GM18499 (cell line): ENCODE data around the gene VEGFB.
"Not testable (repeated sequence)": the region's sequence is repeated elsewhere in the genome, so short reads cannot be mapped to it uniquely, and the experiment has no call there.

ENCODE experiments used
- ATAC-seq: cut with Tn5 transposase; IDR thresholded peaks from one replicate; pipeline ENCODE4 v1.9.1; 2021; ENCODE audit warnings: moderate number of reproducible peaks; ENCODE audit not compliant: insufficient read depth, unreplicated experiment

VEGFB gene

DNA sequence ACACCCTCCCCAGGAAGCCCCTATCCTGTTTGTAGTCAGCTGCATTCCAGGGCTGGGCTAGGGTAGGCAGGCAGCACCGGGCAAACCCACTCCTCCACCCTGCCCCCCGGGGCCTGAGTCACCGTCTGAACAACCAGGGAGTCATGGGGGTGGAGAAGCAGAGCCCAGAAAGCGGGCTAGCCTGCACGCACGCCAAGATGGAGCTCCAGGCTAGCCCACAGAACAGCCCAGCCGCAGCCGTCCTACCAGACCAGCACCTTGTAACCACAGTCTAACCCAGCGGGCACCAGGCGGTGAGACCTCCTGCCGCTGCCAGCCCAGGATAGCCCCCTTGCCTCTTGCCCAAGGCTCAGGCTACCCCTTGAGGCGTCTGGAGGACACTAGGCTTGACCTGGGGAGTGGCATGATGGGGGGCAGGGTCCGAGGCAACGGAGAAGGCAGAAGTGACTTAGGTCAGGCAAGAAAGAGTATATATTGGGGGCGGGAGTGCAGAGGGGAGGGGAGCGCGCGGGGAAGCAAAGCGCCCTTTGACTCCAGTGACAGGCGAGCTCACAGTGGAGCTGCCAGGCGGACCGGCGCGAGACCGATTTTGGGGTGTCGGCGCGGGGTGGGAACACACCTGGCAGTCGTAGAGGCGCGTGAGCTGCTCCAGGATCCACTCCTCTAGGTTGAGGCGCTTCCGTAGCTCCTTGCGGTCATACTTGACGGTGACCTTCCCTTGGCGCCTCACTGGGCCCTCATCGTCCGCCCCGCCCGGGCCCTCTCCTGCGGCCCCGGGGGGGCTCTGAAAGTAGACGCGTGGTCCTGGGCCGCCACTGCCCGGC, 11.6 kb downstream of the VEGFB start:
- no peak for ATAC-seq

GRCh38 chr11:64246621-64246870, 12.2 kb downstream of the VEGFB start:
- ATAC-seq = not testable (repeated sequence)

DNA sequence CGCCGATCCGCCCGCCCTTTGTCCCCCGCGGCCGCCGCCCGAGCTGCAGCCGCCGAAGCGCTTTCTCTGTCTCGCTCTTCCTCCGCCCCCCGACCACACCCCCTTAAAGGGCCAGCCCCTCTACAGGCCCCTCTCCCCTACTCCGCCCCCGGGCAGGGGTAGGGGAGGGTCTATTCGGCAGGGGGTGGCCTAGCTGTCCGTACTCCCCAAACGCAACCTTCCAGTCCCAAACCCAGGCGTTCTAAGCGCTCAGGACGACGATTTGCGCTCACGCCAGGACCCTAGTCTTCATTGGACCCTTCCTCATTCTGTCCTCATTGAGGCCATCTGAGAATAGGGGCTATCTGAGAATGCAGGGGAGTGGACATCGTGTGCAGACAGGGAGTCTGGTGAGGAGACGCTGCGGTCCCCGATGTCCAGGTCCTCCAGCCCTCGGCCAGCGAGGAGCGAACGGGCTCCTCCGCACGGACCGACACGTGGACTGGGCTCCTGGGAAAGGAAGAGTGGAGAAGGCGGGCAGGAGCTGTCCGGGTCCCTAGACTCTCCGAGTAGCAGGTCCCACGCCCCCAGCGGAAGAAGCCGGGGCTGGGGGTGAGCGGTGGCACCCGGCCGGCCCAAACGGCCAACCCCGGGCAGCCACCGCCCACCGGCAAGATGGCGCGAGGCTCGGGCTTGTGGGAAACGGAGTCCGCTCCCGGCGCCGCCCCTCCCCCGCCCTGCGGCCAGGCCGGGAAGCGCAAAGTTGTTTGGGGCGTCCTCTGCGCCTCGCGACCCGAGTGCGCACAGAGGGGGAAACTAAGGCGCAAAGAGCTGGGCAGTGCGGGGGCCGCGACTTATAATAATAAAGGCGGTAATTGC, 12.7 kb downstream of the VEGFB start, which contains the start of gene PPP1R14B:
TSS of gene PPP1R14B (minus strand) at position 73 of the 858 bp plus-strand sequence. CDS start 270 bp downstream, outside the sequence.
- ATAC-seq = no peak

GRCh38 chr11:64247729-64248531, 13.5 kb downstream of the VEGFB start:
- ATAC-seq = no peak

GRCh38 chr11:64248578-64248977, 14.2 kb downstream of the VEGFB start:
- ATAC-seq = no peak

GRCh38 chr11:64249038-64249437, 14.7 kb downstream of the VEGFB start:
- ATAC-seq = no peak

DNA sequence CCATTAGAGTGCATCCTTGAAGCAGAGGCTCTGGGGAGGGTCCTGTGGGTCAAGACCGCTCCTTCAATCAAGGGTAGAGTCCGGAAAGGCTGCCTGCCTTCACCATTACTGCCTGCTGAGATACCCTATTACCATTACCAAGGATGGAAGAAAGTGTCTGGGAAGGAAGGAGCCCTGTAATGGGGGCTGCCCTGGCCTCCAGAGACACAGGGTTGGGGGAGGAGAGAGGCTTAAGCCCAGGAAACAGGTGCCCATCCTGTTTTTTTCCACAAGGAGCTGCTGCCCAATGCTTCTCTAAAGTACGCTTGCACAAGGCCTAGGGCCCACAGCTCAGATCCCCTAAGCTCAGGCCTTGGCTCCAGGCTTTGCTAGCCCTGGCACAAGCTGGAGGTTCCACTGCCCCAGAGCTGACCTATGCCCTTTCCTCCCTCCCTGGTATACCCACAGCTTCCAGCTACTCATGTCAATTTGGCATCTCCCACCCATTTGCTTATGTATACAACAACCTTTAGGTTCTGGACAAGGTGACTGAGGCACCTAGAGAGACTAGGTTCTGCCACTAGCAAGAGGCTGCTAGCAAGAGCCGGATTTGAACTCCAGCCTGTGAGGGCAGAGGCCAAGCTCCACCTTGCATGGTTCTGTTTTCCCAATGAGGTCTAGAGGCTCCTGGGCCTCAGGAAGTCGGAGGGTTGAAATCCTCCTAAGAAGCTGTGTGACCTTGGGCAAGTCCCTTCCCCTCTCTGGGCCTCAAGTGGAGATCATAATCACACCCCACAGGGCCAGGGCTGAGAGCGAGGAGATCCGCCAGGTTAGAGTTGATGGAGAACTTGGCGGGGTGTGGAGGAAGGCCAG, 15.4 kb downstream of the VEGFB start:
- no peak for ATAC-seq

- ATAC-seq = no peak
Observed at GRCh38 chr11:64250415-64251015, 16.1 kb downstream of the VEGFB start.

GRCh38 chr11:64251016-64251752, 16.8 kb downstream of the VEGFB start, which contains the start of gene PLCB3:
Gene PLCB3 (plus strand): TSS chr11:64251530. CDS start chr11:64251650, 120 bp downstream.
- ATAC-seq = no peak

DNA sequence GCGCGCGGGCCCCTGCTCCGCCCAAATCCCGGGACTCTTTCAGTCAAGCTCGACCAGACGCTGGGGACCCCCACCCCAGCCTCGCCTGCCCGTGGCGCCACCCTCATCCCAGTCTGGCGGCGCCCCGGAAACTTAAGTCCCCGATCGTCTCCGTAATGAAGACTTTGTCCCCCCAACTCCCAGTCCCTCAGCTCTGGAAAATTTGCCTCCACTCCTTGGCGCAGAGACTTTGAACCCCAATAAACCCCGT, 17.3 kb downstream of the VEGFB start:
- ATAC-seq = no peak

GRCh38 chr11:64252003-64252872, 17.9 kb downstream of the VEGFB start:
- ATAC-seq = no peak

GRCh38 chr11:64253043-64253442, 18.7 kb downstream of the VEGFB start:
- ATAC-seq = no peak

- ATAC-seq = no peak
Observed at GRCh38 chr11:64253481-64253880, 19.1 kb downstream of the VEGFB start.

GRCh38 chr11:64254326-64254725, 19.9 kb downstream of the VEGFB start:
- ATAC-seq = no peak

DNA sequence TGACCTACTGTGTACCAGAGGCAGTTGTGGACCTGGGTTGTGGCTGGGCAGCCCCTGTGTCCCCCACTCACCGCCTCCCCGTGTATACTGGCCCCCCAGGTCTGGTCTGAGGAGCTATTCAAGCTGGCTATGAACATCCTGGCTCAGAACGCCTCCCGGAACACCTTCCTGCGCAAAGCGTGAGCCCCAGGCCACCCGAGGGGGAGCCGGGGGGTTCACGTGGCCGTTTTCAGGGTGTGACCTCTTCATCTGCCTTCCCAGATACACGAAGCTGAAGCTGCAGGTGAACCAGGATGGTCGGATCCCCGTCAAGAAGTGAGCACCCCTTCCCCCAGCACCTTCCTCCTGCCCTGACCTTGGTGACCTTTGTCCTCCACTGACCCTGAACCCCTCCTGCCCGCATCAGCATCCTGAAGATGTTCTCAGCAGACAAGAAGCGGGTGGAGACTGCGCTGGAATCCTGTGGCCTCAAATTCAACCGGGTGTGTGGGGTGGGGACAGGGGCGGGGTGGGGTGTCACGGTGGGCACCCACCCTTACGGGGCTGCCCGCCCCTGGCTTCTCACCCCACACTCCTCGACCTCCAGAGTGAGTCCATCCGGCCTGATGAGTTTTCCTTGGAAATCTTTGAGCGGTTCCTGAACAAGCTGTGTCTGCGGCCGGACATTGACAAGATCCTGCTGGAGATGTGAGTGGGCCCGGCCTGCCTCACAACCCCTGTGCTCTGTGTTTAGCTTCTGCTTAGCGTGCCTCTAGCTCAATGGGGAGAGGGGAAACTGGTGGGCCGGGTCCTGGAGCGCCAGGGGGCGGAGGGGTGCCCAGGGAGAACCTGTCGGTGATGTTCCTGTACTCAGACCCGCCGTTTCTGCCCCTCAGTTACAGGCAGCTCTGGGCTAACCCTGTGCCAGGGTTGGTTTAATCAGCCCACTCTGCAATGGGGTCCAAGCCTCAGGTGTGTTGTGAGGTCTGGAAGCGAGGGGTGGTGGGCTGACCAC, 21.0 kb downstream of the VEGFB start:
- no peak for ATAC-seq

DNA sequence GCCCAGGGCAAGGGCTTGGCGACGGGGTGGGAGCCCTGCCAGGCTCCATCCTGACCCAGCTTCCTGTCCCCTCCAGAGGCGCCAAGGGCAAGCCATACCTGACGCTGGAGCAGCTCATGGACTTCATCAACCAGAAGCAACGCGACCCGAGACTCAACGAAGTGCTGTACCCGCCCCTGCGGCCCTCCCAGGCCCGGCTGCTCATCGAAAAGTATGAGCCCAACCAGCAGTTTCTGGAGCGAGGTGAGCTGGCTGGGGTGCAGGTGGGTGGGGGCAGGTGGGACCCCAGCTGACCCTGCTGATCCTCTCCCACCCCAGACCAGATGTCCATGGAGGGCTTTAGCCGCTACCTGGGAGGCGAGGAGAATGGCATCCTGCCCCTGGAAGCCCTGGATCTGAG, 21.9 kb downstream of the VEGFB start:
- ATAC-seq = no peak

DNA sequence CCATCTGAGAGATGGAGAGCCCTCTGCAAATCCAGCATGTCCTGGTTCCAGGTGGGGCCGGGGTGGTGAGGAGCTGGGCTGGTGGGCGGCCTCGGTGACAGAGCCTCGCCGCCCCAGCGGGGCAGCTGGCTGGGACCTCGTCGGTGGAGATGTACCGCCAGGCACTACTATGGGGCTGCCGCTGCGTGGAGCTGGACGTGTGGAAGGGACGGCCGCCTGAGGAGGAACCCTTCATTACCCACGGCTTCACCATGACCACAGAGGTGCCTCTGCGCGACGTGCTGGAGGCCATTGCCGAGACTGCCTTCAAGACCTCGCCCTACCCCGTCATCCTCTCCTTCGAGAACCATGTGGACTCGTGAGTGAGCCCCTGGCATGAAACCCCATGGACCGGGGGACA, 24.0 kb downstream of the VEGFB start:
- no peak for ATAC-seq
